ENCODE measurements around the gene CFH.
"Not testable (repeated sequence)": the region's sequence is repeated elsewhere in the genome, so short reads cannot be mapped to it uniquely, and the experiment has no call there.

The CFH gene

DNA sequence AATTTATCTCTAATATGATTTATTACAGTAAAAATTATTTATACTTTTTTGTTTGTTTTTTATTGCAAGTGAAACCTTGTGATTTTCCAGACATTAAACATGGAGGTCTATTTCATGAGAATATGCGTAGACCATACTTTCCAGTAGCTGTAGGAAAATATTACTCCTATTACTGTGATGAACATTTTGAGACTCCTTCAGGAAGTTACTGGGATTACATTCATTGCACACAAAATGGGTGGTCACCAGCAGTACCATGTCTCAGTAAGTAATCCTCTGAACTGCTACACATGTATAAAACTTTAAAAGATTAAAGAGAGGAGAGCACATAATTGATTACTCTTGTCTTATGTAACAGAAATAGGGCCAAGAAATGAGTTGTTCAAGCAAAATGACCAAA, 127.2 kb downstream of the CFH start:
- Histone ChIP-seq H3K9ac (ENCODE audit: low read length) (no peak overlapping the region), H3K36me3 (ENCODE audit: low read length) (no peaks in the 10 kb centered on the region), H3K4me2 (ENCODE audit: low read depth, low read length, poor library complexity, severe bottlenecking) (no peak overlapping the region), H3K9me3 (ENCODE audit: insufficient read depth, low read length) (no peaks in the 10 kb centered on the region), H4K20me1 (ENCODE audit: low read depth, low read length) (no peaks in the 10 kb centered on the region), H3F3A (ENCODE audit: insufficient read depth) (no peaks in the 10 kb centered on the region), H3K9me2 (replicated peaks; ENCODE audit: insufficient read depth, low read length) (no peaks in the 10 kb centered on the region), H3K27ac (ENCODE audit: low read depth, low read length) (no peak overlapping the region), H3K4me3 (ENCODE audit: insufficient read depth, low read length, poor library complexity, severe bottlenecking) (no peak overlapping the region), H2AFZ (ENCODE audit: low read depth, low read length, severe bottlenecking) (no peak overlapping the region), H3K79me2 (ENCODE audit: insufficient read depth, low read length) (no peaks in the 10 kb centered on the region), H3K27me3 (ENCODE audit: low read length) (no peaks in the 10 kb centered on the region)
- TF ChIP-seq, protein P1, sequence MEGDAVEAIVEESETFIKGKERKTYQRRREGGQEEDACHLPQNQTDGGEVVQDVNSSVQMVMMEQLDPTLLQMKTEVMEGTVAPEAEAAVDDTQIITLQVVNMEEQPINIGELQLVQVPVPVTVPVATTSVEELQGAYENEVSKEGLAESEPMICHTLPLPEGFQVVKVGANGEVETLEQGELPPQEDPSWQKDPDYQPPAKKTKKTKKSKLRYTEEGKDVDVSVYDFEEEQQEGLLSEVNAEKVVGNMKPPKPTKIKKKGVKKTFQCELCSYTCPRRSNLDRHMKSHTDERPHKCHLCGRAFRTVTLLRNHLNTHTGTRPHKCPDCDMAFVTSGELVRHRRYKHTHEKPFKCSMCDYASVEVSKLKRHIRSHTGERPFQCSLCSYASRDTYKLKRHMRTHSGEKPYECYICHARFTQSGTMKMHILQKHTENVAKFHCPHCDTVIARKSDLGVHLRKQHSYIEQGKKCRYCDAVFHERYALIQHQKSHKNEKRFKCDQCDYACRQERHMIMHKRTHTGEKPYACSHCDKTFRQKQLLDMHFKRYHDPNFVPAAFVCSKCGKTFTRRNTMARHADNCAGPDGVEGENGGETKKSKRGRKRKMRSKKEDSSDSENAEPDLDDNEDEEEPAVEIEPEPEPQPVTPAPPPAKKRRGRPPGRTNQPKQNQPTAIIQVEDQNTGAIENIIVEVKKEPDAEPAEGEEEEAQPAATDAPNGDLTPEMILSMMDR (IDR thresholded peaks at IDR 0.05; ENCODE audit: insufficient read depth, low read length, poor library complexity, severe bottlenecking), result no peak

- not testable (repeated sequence) for H3K4me3 ChIP-seq (ENCODE audit: insufficient read depth, low read length, poor library complexity, severe bottlenecking); H3K36me3 ChIP-seq (ENCODE audit: low read length)
Measured at GRCh38 chr1:196791252-196791651, 139.4 kb downstream of the CFH start.

DNA sequence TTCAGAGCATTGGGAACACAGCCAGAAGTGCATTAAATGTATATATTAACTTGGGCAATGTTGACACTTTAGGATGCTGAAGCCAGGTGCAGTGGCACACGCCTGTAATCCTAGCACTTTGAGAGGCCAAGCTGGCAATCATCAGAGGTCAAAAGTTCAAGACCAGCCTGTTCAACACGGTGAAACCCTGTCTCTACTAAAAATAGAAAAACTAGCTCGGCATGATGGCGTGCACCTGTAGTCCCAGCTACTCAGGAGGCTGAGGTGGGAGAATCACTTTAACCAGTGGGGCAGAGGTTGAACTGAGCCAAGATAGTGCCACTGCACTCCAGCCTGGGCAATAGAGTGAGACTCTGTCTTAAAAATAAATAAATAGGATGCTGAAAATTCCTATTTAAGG, 142.3 kb downstream of the CFH start:
- H3K4me2 ChIP-seq (ENCODE audit: low read depth, low read length, poor library complexity, severe bottlenecking); H3K9me2 ChIP-seq (replicated peaks; ENCODE audit: insufficient read depth, low read length); H4K20me1 ChIP-seq (ENCODE audit: low read depth, low read length); H3K9ac ChIP-seq (ENCODE audit: low read length); H3K9me3 ChIP-seq (ENCODE audit: insufficient read depth, low read length); H3F3A ChIP-seq (ENCODE audit: insufficient read depth); H3K36me3 ChIP-seq (ENCODE audit: low read length); H2AFZ ChIP-seq (ENCODE audit: low read depth, low read length, severe bottlenecking); H3K27me3 ChIP-seq (ENCODE audit: low read length); H3K27ac ChIP-seq (ENCODE audit: low read depth, low read length); H3K79me2 ChIP-seq (ENCODE audit: insufficient read depth, low read length); H3K4me3 ChIP-seq (ENCODE audit: insufficient read depth, low read length, poor library complexity, severe bottlenecking): not testable (repeated sequence)

More at GRCh38 chr1:196791252-196791651, 139.4 kb downstream of the CFH start:
- H3K27ac ChIP-seq (ENCODE audit: low read depth, low read length); H2AFZ ChIP-seq (ENCODE audit: low read depth, low read length, severe bottlenecking); H3K27me3 ChIP-seq (ENCODE audit: low read length); H3K79me2 ChIP-seq (ENCODE audit: insufficient read depth, low read length); H3K9me3 ChIP-seq (ENCODE audit: insufficient read depth, low read length); H3F3A ChIP-seq (ENCODE audit: insufficient read depth); H4K20me1 ChIP-seq (ENCODE audit: low read depth, low read length); H3K9ac ChIP-seq (ENCODE audit: low read length); H3K9me2 ChIP-seq (replicated peaks; ENCODE audit: insufficient read depth, low read length); H3K4me2 ChIP-seq (ENCODE audit: low read depth, low read length, poor library complexity, severe bottlenecking): not testable (repeated sequence)
